ENCODE results near the gene UACA. TPM values are rescaled to one million over a fixed set of nuclear protein-coding genes. Genes with fewer than 3 reads are reported as not detected.

The UACA gene
- total and polyA plus RNA-seq, 2 donors (not counting 3 experiments of a cell fraction or from before 2014, with no cell fraction given): 167 to 292 TPM

GRCh38 chr15:70615435-70616310 lies 147.7 kb downstream of the UACA start:
- Histone ChIP-seq H3K27ac (ENCODE audit: insufficient read depth, low read depth, low read length) (no peak overlapping the region), H3K9ac (replicated peaks; ENCODE audit: extremely low read depth, insufficient read depth, low read length) (no peak overlapping the region), H3K9me1 (replicated peaks; ENCODE audit: control insufficient read depth, extremely low read depth, insufficient read depth, low read length) (no peaks in the 10 kb centered on the region), H3K4me1 (ENCODE audit: control insufficient read depth, extremely low read depth, insufficient read depth, low read length) (no peaks in the 10 kb centered on the region), H2AFZ (ENCODE audit: low read depth, low read length) (no peak overlapping the region), H3K79me2 (ENCODE audit: control insufficient read depth, insufficient read depth, low read length) (no peaks in the 10 kb centered on the region), H3K36me3 (ENCODE audit: control insufficient read depth in 2 of 2, extremely low read depth in 1 of 2, insufficient read depth in 2 of 2, low read length in 2 of 2) (no peaks in the 10 kb centered on the region), H4K20me1 (replicated peaks; ENCODE audit: control insufficient read depth, extremely low read depth, insufficient read depth, low read length) (no peaks in the 10 kb centered on the region), H3K9me3 (replicated peaks; ENCODE audit: control insufficient read depth, insufficient read depth, low read length) (no peaks in the 10 kb centered on the region), H3K4me3 (replicated peaks in 1 of 3; ENCODE audit: insufficient read depth in 1 of 3, low read depth in 1 of 3, low read length in 3 of 3) (no peak overlapping the region), H3K27me3 (ENCODE audit: control insufficient read depth in 2 of 2, insufficient read depth in 2 of 2, low read length in 2 of 2) (peaks cover 4 to 30% of the 10 kb centered on the region in 2 experiments), H3K4me2 (ENCODE audit: insufficient read depth, low read length) (no peak overlapping the region)
- FAIRE-seq (no peak), DNase-seq (ENCODE audit: low read depth, low spot score) (no peak)
- dilution Hi-C loops (cut with MboI; ENCODE audit: extremely low pct_ligation_motif_present, low sequenced_read_pairs) (no loop called here), intact Hi-C loops (cut with micrococcal nuclease) (no loop called here)
- no peak for TF ChIP-seq MYC (IDR thresholded peaks at IDR 0.05; ENCODE audit: low read depth, low read length)
- TF ChIP-seq POLR2A (IDR thresholded peaks at IDR 0.05; ENCODE audit: low read depth, low read length): no peak
- TF ChIP-seq JUN (IDR thresholded peaks at IDR 0.05; ENCODE audit: borderline replicate concordance, insufficient read depth, insufficient read length, low read depth): no peak
- no peak for TF ChIP-seq GATA2 (IDR thresholded peaks at IDR 0.05; ENCODE audit: insufficient read depth, insufficient read length, low read depth, low read length)
- TF ChIP-seq FOS (IDR thresholded peaks at IDR 0.05; ENCODE audit: borderline replicate concordance, insufficient read depth, low read length): no peak
- TF ChIP-seq, protein P1, sequence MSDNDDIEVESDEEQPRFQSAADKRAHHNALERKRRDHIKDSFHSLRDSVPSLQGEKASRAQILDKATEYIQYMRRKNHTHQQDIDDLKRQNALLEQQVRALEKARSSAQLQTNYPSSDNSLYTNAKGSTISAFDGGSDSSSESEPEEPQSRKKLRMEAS (IDR thresholded peaks at IDR 0.05; ENCODE audit: insufficient read depth, insufficient read length): no peak
- TF ChIP-seq, protein P2, sequence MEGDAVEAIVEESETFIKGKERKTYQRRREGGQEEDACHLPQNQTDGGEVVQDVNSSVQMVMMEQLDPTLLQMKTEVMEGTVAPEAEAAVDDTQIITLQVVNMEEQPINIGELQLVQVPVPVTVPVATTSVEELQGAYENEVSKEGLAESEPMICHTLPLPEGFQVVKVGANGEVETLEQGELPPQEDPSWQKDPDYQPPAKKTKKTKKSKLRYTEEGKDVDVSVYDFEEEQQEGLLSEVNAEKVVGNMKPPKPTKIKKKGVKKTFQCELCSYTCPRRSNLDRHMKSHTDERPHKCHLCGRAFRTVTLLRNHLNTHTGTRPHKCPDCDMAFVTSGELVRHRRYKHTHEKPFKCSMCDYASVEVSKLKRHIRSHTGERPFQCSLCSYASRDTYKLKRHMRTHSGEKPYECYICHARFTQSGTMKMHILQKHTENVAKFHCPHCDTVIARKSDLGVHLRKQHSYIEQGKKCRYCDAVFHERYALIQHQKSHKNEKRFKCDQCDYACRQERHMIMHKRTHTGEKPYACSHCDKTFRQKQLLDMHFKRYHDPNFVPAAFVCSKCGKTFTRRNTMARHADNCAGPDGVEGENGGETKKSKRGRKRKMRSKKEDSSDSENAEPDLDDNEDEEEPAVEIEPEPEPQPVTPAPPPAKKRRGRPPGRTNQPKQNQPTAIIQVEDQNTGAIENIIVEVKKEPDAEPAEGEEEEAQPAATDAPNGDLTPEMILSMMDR (IDR thresholded peaks at IDR 0.05; ENCODE audit: extremely low read depth in 1 of 2, insufficient read depth in 1 of 2, low read depth in 1 of 2, low read length in 2 of 2): no peak
- TF ChIP-seq POLR2AphosphoS5 (IDR thresholded peaks at IDR 0.05; ENCODE audit: insufficient read depth, low read depth, low read length): no peak
- TF ChIP-seq EZH2 (IDR thresholded peaks at IDR 0.05; ENCODE audit: borderline replicate concordance, low read depth, low read length, severe bottlenecking): no peak
- ChIA-PET POLR2A (no interaction called here), CTCF (interaction anchor here (1.3 to 1.5 kb wide), 2 partner anchors 9 to 47 kb away, joined by 3 read pairs; no protein-coding TSS in a partner anchor)
- BruUV-seq (replicated peaks): no TSS peak
